NCI-H446 (cell line): ENCODE measurements around the gene MYCBP.
A peak's percentile ranks its signal among the peaks of the same experiment; 100 is the strongest.

Experiments used
- DNase-seq, 2 experiments: peaks; one replicate each; lab custom pipeline; 2025; lab: John Stamatoyannopoulos, UW

The MYCBP gene

GRCh38 chr1:38820860-38821259, 52.3 kb downstream of the MYCBP start:
- no peak for DNase-seq

- no peak for DNase-seq
Observed at GRCh38 chr1:38819516-38819915, 53.6 kb downstream of the MYCBP start.

- no peak for DNase-seq
Observed at GRCh38 chr1:38819040-38819439, 54.1 kb downstream of the MYCBP start.

- peak in 1 of 2 experiments; percentile 25 for DNase-seq
Observed at GRCh38 chr1:38818175-38818976, 54.8 kb downstream of the MYCBP start.

GRCh38 chr1:38817267-38818174, 55.6 kb downstream of the MYCBP start:
- no peak for DNase-seq

GRCh38 chr1:38815903-38816627, 57.1 kb downstream of the MYCBP start:
- no peak for DNase-seq

GRCh38 chr1:38814984-38815464, 58.1 kb downstream of the MYCBP start:
- no peak for DNase-seq

- no peak for DNase-seq
Observed at GRCh38 chr1:38814444-38814983, 58.6 kb downstream of the MYCBP start.

GRCh38 chr1:38812981-38813380, 60.2 kb downstream of the MYCBP start:
- DNase-seq = no peak
